Measurements from ENCODE around the gene CTSD. TPM values are rescaled to one million over a fixed set of nuclear protein-coding genes. Genes with fewer than 3 reads are reported as not detected.

Gene CTSD
- total RNA-seq, 4 donors from 2014 or later = 385 to 583 (median 429) TPM

DNA sequence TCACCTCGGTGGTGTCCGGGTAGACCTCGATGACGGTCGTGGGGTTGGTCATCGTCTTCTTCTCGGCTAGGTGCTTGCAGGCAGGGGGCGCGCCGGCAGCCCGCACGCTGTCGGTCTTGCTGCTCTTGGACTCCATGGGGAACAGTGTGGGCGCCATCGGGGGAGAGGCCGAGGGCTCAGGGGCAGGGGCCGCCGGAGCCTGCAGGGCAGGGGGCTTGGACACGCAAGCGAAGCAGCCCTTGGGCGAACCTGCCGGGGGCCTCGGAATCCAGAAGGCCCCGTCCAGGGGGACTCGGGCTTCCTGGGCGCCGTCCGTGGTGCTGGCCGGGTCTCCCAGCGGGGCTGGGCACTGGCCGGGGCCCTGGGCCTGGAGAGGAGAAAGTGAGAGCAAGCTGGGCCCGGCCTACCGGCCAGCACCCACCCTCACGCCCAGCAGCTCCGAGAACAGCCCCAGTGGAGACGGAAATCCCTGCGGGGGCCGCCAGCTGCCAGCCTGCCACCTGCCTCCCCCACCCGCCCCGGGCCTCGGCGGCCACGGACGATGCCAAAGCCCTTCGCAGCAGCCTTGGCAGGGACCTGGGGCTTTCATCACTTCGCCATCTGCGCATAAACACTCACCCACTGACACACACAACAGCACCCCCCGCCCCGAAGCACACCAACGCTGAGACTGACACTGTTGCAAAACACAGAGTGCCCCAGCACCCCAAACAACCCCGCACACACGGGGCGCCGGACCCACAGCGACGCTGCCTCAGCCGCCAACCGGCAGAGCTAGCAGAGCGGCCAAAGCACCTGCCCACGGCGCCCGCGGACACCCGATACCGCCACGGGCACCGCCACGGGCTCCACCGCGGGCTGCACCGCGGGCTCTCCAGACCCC, 15.7 kb downstream of the CTSD start:
- Histone ChIP-seq H3K27me3 (peaks cover 0 to 12% of the 10 kb centered on the region in 2 donors), H3K9me3 (no peaks in the 10 kb centered on the region), H3K36me3 (peaks cover 0 to 18% (median 5%) of the 10 kb centered on the region in 3 donors), H3K27ac (peak overlapping the region in 3 of 4 donors; percentile 56 to 83 (median 76)), H3K4me1 (peaks cover 0 to 68% (median 25%) of the 10 kb centered on the region in 4 donors), H3K4me3 (peak overlapping the region; percentile 23 to 51 (median 42))
- DNase-seq (ENCODE audit: low spot score in 2 of 2) = no peak
- TF ChIP-seq EP300 (IDR thresholded peaks at IDR 0.05) = peak in 1 of 2 donors; percentile 9
- TF ChIP-seq, protein P1, sequence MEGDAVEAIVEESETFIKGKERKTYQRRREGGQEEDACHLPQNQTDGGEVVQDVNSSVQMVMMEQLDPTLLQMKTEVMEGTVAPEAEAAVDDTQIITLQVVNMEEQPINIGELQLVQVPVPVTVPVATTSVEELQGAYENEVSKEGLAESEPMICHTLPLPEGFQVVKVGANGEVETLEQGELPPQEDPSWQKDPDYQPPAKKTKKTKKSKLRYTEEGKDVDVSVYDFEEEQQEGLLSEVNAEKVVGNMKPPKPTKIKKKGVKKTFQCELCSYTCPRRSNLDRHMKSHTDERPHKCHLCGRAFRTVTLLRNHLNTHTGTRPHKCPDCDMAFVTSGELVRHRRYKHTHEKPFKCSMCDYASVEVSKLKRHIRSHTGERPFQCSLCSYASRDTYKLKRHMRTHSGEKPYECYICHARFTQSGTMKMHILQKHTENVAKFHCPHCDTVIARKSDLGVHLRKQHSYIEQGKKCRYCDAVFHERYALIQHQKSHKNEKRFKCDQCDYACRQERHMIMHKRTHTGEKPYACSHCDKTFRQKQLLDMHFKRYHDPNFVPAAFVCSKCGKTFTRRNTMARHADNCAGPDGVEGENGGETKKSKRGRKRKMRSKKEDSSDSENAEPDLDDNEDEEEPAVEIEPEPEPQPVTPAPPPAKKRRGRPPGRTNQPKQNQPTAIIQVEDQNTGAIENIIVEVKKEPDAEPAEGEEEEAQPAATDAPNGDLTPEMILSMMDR (IDR thresholded peaks at IDR 0.05) = no peak
- 47 to 69% methylated on average over 35 to 50 of the region's 72 CpGs for WGBS, 2 donors

DNA sequence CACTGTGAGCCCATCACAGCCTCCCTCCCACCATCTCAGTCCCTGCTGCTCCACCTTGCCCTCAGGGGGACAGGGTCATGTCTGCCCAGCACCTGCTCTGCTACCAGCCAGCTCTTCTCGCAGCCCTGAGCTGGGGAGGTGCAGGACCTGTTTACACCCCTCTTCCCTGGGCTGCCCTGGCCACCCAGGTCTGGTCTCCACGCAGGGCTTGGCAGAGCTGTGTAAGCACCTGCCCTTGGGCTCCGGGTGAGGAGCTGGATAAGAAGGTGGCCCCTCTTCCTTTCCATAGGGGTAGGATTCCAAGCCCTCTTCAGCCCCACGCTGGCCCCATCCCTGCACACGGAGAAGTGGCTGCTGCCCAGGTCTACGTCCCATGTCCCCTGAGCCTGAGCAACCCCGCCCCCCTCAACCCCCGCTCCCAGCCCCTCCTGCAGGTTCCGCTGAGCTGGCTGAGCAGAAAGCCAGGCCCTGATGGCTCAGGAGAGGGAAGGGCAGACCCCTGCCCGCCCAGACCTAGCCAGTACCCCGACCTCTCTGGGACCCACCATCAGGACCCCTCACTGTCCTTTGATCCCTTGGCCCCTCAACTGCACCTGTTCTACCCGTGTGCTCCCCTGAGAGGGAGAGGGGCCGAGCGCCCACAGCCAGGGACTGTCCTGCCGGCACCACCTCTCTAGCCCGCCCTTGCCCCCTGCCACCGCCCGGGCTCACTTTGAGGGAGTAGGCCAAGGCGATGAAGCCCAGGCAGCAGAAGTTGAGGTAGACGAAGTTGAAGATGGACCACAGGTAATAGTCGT, 16.6 kb downstream of the CTSD start:
- Histone ChIP-seq H3K27me3 (peaks cover 0 to 12% of the 10 kb centered on the region in 2 donors), H3K4me1 (peaks cover 0 to 67% (median 25%) of the 10 kb centered on the region in 4 donors), H3K27ac (peak overlapping the region in 2 of 4 donors; percentile 76 to 83), H3K4me3 (peak overlapping the region in 1 of 4 donors; percentile 51), H3K9me3 (no peaks in the 10 kb centered on the region), H3K36me3 (peaks cover 0 to 9% (median 0%) of the 10 kb centered on the region in 3 donors)
- WGBS, 2 donors = 92 to 93% methylated on average over 20 to 21 of the region's 21 CpGs
- no peak for TF ChIP-seq EP300 (IDR thresholded peaks at IDR 0.05)
- TF ChIP-seq POLR2A (IDR thresholded peaks at IDR 0.05) = no peak
- TF ChIP-seq, protein P1 (IDR thresholded peaks at IDR 0.05) = no peak
- no peak for DNase-seq (ENCODE audit: low spot score in 2 of 2)

DNA sequence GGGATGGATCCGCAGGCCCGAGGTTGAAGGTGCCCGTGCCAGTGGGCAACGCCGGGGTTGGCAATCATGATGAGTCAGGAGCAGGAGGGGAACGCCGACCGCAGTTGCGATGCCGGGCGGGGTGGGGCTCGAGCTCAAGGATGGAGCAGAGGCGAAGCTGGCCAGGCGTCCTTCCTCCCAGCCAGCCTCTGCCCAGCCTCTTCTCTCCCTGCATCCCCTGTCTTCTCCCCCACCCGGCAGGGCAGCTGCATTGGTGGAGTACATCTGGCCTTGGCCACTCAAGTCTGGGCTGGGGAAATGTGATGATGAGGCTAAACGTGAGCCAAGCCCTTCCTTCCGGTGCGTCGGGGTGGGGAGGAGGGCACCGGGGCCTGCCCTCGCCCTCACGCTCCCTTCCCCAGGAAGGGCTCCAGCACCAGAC, 17.2 kb downstream of the CTSD start:
- H3K4me1 ChIP-seq = peaks cover 0 to 61% (median 24%) of the 10 kb centered on the region in 4 donors
- peaks cover 0 to 12% of the 10 kb centered on the region in 2 donors for H3K27me3 ChIP-seq
- 69 to 90% methylated on average over 15 to 22 of the region's 22 CpGs for WGBS, 2 donors
- TF ChIP-seq EP300 (IDR thresholded peaks at IDR 0.05) (peak in 1 of 2 donors; percentile 43), POLR2A (IDR thresholded peaks at IDR 0.05) (no peak)
- DNase-seq (ENCODE audit: low spot score in 2 of 2) = no peak
- H3K27ac ChIP-seq = peak overlapping the region in 2 of 4 donors; percentile 76 to 83
- H3K4me3 ChIP-seq = peak overlapping the region in 1 of 4 donors; percentile 51
- no peaks in the 10 kb centered on the region for H3K9me3 ChIP-seq
- H3K36me3 ChIP-seq = peaks cover 0 to 6% (median 0%) of the 10 kb centered on the region in 3 donors

DNA sequence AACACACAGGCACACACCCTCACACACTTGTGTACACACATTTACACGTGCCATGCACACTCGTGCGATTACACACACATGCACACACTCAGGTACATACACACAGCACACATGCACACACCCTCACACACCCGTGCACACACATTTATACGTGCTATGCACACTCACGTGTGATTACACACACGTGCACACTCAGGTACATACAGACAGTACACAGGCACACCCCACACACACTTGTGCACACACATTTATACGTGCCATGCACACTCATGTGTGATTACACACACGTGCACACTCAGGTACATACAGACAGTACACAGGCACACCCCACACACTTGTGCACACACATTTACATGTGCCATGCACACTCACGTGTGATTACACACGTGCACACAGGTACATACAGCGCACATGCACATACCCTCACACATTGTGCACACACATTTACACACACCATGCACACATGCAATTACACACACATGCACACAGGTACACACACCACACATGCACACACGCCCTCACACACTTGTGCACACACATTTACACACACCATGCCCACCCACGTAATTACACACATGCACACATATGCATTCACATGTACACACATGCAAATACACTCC, 17.9 kb downstream of the CTSD start:
- no peak for DNase-seq (ENCODE audit: low spot score in 2 of 2)
- 93% methylated on average over 14 of the region's 14 CpGs for WGBS, 2 donors
- Histone ChIP-seq H3K9me3 (no peaks in the 10 kb centered on the region), H3K36me3 (peaks cover 0 to 6% (median 0%) of the 10 kb centered on the region in 3 donors), H3K27ac (no peak overlapping the region), H3K4me3 (peak overlapping the region in 1 of 4 donors; percentile 51), H3K27me3 (peaks cover 0 to 12% of the 10 kb centered on the region in 2 donors), H3K4me1 (peaks cover 0 to 53% (median 17%) of the 10 kb centered on the region in 4 donors)
- TF ChIP-seq POLR2A (IDR thresholded peaks at IDR 0.05) = no peak
- TF ChIP-seq, protein P1 (IDR thresholded peaks at IDR 0.05) = no peak
- TF ChIP-seq EP300 (IDR thresholded peaks at IDR 0.05) = no peak

Measured in tibial nerve (tissue), 4 donors.